ENCODE results near the gene PACC1.
A peak's percentile ranks its signal among the peaks of the same experiment; 100 is the strongest.

The PACC1 gene

GRCh38 chr1:212437179-212437798, 22.6 kb upstream of the PACC1 start:
- DNase-seq (ENCODE audit: low read depth), result no peak

- DNase-seq (ENCODE audit: low read depth), result no peak
These were observed 20.3 kb upstream of the PACC1 start for GRCh38 chr1:212434992-212435391.

DNA sequence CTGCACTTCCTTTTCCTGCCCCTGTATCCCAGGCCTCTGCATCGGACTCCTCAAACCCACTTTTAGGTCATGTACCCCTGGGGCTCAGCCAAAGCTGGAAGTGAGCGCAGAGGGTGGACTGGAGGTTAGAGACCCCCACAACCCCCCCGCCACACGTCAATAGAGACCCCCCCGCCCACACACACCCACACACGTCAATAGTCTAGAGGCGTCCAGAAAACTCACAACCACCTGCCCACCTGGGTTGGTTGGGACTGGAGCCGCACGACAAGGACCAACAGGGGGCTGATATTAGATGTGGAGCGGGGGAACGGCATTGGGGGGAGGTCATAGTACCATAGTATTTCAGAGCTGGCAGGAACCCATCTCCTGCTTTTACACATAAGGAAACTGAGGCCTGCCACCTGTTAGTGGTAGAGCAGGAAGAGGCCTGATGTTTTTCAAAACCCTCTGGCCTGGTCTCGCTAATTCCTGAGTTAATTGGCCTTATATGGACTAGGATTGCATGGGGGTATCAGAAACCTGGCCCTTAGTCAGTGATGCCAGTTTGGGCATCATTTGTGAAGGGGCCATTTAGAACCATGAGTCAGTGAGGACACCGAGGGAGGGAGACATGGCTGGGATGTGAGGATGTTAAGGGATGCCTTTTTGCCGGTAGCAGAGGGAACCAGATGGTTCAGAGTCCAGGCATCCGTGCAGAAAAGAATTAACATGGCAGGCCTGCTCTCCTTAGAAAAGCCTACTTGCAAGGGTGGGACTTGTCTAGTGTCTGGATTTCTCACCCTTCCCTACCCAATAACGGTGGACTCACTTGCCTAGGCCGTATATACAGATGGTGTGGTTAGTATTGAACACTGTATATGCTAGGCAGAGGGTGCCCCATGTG, 19.1 kb upstream of the PACC1 start:
- DNase-seq (ENCODE audit: low read depth), result no peak

- DNase-seq (ENCODE audit: low read depth), result peak; percentile 45
These were observed 18.2 kb upstream of the PACC1 start, which contains the start of gene NENF for GRCh38 chr1:212432661-212433576. TSS of gene NENF (plus strand) at chr1:212432920. CDS start at chr1:212432944, 24 bp downstream.

DNA sequence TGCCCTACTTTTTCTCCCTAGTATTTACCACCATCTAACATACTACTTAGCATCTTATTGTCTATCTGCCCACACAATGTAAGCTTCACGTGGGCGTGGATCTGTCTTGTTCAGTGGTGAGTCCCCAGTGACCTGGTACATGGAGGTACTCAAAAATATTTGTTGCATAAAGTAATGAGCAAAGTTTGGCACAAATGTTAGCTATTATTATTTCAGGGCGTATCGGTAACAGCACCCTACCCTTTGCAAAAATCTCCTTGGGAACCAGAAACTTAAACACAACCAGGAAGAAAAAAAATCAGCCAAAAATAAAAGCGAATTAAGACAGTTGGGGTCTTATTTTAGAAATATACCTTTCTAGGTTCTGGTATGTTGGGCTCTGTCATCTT, 17.6 kb upstream of the PACC1 start:
- DNase-seq (ENCODE audit: low read depth), result no peak

DNA sequence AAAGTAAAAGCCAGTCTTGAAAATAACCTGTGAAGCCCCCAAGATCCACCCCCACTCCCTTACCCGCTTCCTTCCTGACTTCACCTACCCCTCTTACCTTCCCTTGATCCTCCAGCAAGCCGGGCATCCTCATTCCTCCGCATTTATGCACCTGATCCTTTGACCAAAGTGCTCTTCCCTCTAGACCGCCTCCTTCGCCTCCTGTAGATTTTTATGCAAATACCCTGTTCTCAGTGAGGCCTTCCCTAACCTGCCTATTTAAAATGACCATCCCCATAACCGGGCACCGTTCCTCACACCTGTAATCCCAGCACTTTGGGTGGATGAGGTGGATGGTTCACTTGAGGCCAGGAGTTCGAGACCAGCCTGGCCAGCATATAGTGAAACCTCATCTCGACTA, 17.0 kb upstream of the PACC1 start:
- no peak for DNase-seq (ENCODE audit: low read depth)

DNA sequence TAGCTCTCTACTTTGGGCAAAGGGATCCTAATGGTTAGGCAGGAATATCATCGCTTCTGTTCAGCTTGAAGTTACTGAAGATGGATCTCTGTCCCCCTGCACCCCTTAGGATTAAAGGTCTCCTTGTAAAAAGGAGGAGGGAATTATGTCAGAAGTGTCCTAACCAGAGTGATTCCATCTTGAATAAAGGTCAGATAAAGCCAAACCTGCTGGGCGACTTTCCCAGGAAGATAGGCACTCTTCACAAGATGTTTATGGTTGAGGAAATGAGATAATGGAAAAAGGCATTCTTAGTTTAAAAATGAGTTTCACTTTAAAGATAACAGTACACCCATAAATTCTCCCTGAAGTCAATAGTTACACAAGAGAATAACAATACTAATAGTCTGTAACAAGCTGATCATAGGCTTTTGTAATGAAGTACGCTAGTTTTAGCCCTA, 16.3 kb upstream of the PACC1 start:
- no peak for DNase-seq (ENCODE audit: low read depth)

- DNase-seq (ENCODE audit: low read depth), result no peak
These were observed 15.7 kb upstream of the PACC1 start for GRCh38 chr1:212430416-212430815.

DNA sequence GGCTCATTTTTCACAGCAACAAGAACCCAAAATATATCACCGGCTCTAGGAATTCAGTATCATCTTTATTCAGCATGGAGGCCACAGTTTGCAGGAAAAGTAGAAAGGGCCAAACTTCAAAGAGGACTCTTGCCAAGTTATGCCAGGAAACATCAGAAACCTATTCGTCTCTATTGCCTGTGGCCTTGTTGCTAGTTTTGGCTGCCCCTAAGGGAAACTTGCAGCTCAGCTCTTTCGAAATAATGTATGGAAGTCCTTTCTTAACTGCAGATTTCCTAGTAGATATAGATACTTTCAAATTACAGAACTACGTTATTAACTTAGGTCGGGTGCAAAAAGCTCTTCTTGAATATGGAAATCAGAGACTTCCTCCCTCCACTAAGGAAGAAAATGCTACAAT, 13.8 kb upstream of the PACC1 start:
- no peak for DNase-seq (ENCODE audit: low read depth)

DNA sequence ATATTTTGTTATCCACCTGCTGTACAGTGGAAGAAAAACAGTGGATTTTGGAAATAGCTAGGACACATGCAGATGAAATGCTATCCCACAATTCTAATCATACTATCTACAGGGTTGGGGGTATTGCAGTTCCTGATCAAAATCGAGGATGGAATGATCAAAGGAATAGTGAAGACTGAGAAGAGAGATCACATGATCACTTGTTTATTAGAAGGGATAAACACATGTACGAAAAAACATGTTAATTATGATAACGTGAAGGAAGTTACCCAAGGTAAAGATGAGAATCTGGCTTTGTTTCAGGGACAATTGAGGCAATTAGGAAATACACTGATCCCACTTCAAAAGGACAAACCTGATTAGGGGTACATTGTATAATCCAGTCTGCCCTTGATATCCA, 9.2 kb upstream of the PACC1 start:
- DNase-seq (ENCODE audit: low read depth), result no peak

- DNase-seq (ENCODE audit: low read depth), result no peak
These were observed 6.5 kb upstream of the PACC1 start for GRCh38 chr1:212421165-212421564.

GRCh38 chr1:212415107-212415841, 588 bp upstream of the PACC1 start:
- peak; percentile 72 for DNase-seq (ENCODE audit: low read depth)

GRCh38 chr1:212413902-212414327, 771 bp downstream of the PACC1 start:
- DNase-seq (ENCODE audit: low read depth), result peak; percentile 11

- DNase-seq (ENCODE audit: low read depth), result no peak
These were observed 2.3 kb downstream of the PACC1 start for GRCh38 chr1:212412374-212412773.

- DNase-seq (ENCODE audit: low read depth), result no peak
These were observed 4.4 kb downstream of the PACC1 start for GRCh38 chr1:212410231-212410820.

- DNase-seq (ENCODE audit: low read depth), result no peak
These were observed 11.9 kb downstream of the PACC1 start for GRCh38 chr1:212402666-212403321.

- DNase-seq (ENCODE audit: low read depth), result no peak
These were observed 12.7 kb downstream of the PACC1 start for GRCh38 chr1:212401838-212402582.

DNA sequence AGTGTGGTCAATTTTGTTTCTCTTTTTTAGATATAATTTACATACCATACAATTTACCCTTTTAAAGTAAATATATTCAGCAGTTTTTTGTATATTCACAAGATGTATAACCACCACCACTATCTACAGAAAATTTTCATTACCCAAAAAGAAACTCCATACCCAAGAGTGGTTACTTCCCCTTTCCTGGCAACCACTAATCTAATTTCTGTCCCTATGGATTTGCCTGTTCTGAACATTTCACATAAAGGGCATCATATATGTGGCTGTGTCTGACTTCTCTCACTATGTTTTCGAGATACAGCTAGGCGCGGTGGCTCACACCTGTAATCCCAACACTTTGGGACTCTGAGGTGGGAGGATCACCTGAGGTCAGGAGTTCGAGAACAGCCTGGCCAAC, 13.6 kb downstream of the PACC1 start:
- no peak for DNase-seq (ENCODE audit: low read depth)

- no peak for DNase-seq (ENCODE audit: low read depth)
These were observed 17.5 kb downstream of the PACC1 start for GRCh38 chr1:212397171-212397570.

GRCh38 chr1:212396638-212397037, 18.0 kb downstream of the PACC1 start:
- no peak for DNase-seq (ENCODE audit: low read depth)
